Tibial artery (tissue), 4 donors: ENCODE measurements around the gene MAN1A2.
A peak's percentile ranks its signal among the peaks of the same experiment; 100 is the strongest.

Experiments
- DNase-seq, 2 donors: peaks; one replicate each; pipeline ENCODE4 v3.0.0-alpha.2; 2019
- H3K27ac ChIP-seq, 2 donors: fragments of 200-600 bp; sonication (generic) in 1 of 2; 1 replicate in 1 of 2; 2 replicates in 1 of 2; pipeline ENCODE4 v1.5.1; 2018 to 2019; ENCODE audit warnings: mild to moderate bottlenecking in 1 of 2
- H3K27me3 ChIP-seq, 2 donors: fragments of 200-600 bp; sonication (generic) in 1 of 2; one replicate each; pipeline versions ENCODE4 v1.5.1 to v1.6.0; 2016 to 2019
- H3K36me3 ChIP-seq, 3 donors: fragments of 200-600 bp; sonication (generic) in 2 of 3; one replicate each; pipeline ENCODE4 v1.5.1; 2016 to 2019; ENCODE audit warnings: mild to moderate bottlenecking in 2 of 3
- H3K4me1 ChIP-seq, 4 donors: fragments of 200-600 bp; sonication (generic) in 2 of 4; 1 replicate in 3 of 4; 2 replicates in 1 of 4; pipeline ENCODE4 v1.5.1; 2016 to 2019
- H3K4me3 ChIP-seq, 2 donors: fragments of 200-600 bp; sonication (generic) in 1 of 2; 1 replicate in 1 of 2; 2 replicates in 1 of 2; pipeline ENCODE4 v1.5.1; 2018 to 2019; ENCODE audit warnings: mild to moderate bottlenecking in 2 of 2
- H3K9me3 ChIP-seq, 3 donors: fragments of 200-600 bp; sonication (generic) in 1 of 3; one replicate each; pipeline ENCODE4 v1.5.1; 2016 to 2019
- intact Hi-C: fragments of 100-400 bp; cut with DNase I; formaldehyde crosslinking; loops from one replicate; pipeline ENCODE4 v1.15.0; 2023; ENCODE audit warnings: low total_unique reads
- TF ChIP-seq, protein P1 (sequence below), 2 experiments: fragments of 200-600 bp in 1 of 2; fragments of 450-650 bp in 1 of 2; IDR thresholded peaks; one replicate each; pipeline ENCODE4 v1.5.1; 2017 to 2019; ENCODE audit warnings: antibody characterized with exemption in 2 of 2, mild to moderate bottlenecking in 1 of 2, moderate library complexity in 1 of 2

The MAN1A2 gene

DNA sequence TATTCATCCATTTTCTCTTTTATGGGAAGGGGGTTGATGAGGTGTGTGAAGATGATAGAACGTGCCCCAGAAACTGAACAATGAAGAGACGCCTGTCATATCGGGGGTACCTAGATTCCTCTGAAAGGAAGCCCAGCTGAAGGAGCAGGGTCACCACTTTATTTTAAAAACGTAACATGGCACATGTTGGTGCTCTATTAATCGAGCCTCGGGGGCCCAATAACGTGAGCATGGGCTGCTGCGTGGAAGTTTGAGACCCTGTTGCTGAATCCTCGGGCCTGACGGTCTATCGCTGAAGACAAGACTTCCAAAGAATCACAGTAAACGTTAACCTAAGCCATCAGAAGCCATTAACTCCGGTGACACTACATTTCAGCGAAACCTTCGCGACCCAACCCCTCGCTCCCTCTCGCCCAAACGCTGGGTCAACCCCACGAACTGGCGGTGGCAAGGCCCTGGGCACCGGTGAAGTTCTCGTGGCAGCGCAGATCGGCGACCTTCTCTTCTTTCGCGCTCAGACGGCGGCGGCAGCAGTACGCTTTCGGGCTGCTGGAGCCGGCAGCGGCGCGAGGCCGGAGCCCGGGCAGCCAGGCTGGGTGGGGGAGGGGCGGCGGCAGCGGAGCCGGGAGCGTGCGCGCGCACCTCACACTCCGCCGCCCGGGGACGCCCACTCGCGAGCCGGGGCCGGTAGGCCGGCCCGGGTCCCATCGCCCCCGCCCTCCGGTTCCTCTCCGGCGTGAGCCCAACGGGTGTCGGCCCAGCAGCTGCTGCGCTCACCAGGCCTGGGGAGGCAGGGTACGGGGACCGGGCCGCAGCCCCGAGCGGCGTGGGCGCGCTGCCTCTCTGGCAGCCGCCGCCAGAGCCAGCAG, 838 bp upstream of the MAN1A2 start:
- peak; percentile 80 to 92 for DNase-seq
- Histone ChIP-seq H3K27me3 (no peaks in the 10 kb centered on the region), H3K4me3 (peak overlapping the region; percentile 71 to 93), H3K4me1 (peaks cover 0 to 51% (median 19%) of the 10 kb centered on the region in 4 donors), H3K9me3 (no peaks in the 10 kb centered on the region), H3K36me3 (no peaks in the 10 kb centered on the region), H3K27ac (peak overlapping the region; percentile 86 to 98)
- TF ChIP-seq, protein P1, sequence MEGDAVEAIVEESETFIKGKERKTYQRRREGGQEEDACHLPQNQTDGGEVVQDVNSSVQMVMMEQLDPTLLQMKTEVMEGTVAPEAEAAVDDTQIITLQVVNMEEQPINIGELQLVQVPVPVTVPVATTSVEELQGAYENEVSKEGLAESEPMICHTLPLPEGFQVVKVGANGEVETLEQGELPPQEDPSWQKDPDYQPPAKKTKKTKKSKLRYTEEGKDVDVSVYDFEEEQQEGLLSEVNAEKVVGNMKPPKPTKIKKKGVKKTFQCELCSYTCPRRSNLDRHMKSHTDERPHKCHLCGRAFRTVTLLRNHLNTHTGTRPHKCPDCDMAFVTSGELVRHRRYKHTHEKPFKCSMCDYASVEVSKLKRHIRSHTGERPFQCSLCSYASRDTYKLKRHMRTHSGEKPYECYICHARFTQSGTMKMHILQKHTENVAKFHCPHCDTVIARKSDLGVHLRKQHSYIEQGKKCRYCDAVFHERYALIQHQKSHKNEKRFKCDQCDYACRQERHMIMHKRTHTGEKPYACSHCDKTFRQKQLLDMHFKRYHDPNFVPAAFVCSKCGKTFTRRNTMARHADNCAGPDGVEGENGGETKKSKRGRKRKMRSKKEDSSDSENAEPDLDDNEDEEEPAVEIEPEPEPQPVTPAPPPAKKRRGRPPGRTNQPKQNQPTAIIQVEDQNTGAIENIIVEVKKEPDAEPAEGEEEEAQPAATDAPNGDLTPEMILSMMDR (IDR thresholded peaks at IDR 0.05) = no peak
- intact Hi-C loops = loop anchor here (5.0 to 10.0 kb wide), 2 partner anchors 241 to 558 kb away; partner anchors contain the start of genes GDAP2, TENT5C and WDR3

DNA sequence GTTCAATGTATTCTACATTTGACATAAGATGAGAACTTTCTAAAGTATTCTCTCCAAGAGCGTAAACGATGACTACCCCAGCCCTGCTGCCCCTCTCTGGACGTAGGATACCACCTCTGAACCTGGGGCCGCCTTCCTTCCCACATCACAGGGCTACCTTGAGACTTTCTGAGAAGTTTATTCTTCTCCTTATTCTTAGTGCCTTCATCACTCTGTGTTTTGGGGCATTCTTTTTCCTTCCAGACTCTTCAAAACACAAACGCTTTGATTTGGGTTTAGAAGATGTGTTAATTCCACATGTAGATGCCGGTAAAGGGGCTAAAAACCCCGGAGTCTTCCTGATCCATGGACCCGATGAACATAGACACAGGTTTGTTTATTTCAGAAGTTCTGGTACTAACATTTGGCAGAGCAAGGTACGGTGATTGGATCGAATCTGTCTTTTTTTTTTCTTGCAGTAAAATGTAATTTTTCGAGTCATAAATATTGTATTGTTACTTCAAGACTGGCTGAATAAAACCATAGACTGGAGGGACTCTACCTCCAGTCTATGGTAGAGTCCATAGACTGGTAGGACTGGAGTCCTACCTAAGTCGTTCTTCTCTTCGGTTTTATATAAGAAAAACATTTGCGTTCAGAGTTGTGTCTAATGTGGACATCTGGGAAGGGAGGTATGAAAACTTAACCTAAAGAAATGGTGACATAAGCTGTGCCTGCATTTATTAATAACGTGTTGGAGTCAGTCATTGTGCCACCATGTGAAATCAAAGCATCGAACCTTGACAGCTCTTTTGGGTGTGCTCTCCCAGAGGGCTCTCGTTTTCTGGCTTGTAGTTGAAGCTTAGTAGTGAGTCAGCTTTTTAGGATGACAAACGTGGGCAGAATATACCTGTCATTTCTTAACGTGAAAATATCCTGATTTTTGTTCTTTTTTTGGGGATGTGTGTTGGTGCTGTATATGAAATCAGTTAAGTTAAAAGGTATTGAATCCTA, 1.2 kb downstream of the MAN1A2 start:
- Histone ChIP-seq H3K27me3 (no peaks in the 10 kb centered on the region), H3K4me1 (peaks cover 0 to 59% (median 22%) of the 10 kb centered on the region in 4 donors), H3K27ac (peak overlapping the region; percentile 86 to 98), H3K9me3 (no peaks in the 10 kb centered on the region), H3K36me3 (no peaks in the 10 kb centered on the region), H3K4me3 (peak overlapping the region; percentile 71 to 93)
- DNase-seq = no peak
- TF ChIP-seq, protein P1 (IDR thresholded peaks at IDR 0.05) = no peak
- intact Hi-C loops = loop anchor here (5.0 to 10.0 kb wide), 2 partner anchors 239 to 556 kb away; partner anchors contain the start of genes GDAP2, TENT5C and WDR3

DNA sequence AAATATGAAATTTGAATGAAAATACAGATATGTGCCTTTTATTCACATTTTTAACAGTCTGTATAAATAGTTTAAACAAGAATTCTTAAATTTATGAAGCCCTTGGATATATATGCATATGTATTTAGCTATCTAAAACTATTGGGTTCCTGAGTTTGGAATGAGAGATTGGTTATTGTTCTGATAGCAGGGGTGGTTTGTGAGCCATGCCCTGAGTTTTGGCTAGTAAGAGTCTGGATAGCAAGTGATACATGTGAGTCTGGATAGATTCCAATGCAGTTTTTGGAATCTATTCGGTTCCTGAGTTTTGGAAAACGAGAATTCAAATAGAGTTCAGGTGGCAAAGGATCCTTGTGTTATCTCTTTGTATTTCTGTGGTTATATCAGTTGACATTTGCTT, 2.8 kb downstream of the MAN1A2 start:
- no peak for DNase-seq
- Histone ChIP-seq H3K27me3 (no peaks in the 10 kb centered on the region), H3K36me3 (no peaks in the 10 kb centered on the region), H3K4me3 (peak overlapping the region; percentile 71 to 93), H3K27ac (no peak overlapping the region), H3K9me3 (no peaks in the 10 kb centered on the region), H3K4me1 (peaks cover 0 to 55% (median 19%) of the 10 kb centered on the region in 4 donors)
- TF ChIP-seq, protein P1 (IDR thresholded peaks at IDR 0.05) = no peak
- intact Hi-C loops = no loop called here

DNA sequence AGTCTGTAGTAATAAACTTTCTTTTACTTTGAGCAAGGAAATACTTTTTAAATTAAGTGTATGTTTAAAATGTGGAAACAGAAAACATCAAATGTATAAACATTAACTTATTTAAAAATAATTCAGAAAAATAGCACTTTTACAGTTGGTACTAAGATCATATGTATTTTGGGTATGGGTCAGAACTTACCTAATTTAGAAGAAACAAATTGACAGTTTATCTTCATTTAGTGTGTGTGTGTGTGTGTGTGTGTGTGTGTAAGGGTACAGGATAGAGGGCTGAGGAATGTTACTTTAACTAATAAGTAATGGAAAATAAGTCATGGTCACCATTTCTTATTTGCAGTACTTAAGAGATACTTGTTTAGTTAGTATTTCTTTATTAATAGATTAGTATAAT, 3.3 kb downstream of the MAN1A2 start:
- no peaks in the 10 kb centered on the region for H3K36me3 ChIP-seq
- TF ChIP-seq, protein P1 (IDR thresholded peaks at IDR 0.05) = no peak
- no peak for DNase-seq
- intact Hi-C loops = no loop called here
- H3K27ac ChIP-seq = no peak overlapping the region
- H3K27me3 ChIP-seq = no peaks in the 10 kb centered on the region
- H3K9me3 ChIP-seq = no peaks in the 10 kb centered on the region
- H3K4me1 ChIP-seq = peaks cover 0 to 50% (median 15%) of the 10 kb centered on the region in 4 donors
- H3K4me3 ChIP-seq = peak overlapping the region; percentile 71 to 93

DNA sequence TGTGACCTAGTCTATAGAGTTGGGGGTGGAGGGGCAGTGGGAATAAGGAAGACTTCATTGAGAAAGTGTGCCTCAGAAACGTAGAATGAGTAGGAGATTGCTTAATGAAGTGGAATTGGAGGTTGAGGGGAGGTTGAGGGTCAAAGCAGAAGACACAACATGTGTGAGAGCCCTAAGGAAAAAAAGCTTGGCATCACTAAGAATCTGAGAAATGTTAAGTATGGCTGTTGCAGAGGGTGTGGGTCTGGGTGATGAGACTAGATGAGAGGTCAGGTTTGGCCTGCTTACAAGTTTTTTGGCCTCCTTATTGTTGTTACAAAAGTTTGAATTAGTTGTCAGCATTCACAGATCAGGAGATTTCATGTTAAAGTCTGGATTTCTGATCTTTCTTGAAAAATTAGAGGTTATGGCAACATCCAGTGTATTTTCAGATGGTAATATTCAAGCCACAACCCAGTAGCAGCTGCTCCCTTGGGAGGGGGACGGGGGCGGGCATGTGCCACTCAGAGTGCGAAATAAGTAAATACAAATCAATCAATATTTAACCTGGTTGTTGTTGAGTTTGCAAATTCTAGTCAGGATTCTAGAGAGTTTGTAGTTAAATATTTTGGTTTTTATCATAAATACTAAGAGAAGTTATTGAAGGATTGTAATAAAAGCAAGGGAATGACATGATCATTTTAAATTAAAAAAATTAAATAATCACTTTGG, 4.3 kb downstream of the MAN1A2 start:
- no peaks in the 10 kb centered on the region for H3K9me3 ChIP-seq
- TF ChIP-seq, protein P1 (IDR thresholded peaks at IDR 0.05) = no peak
- no peak for DNase-seq
- H3K27ac ChIP-seq = no peak overlapping the region
- no peaks in the 10 kb centered on the region for H3K27me3 ChIP-seq
- intact Hi-C loops = no loop called here
- no peak overlapping the region for H3K4me3 ChIP-seq
- H3K36me3 ChIP-seq = no peaks in the 10 kb centered on the region
- H3K4me1 ChIP-seq = peaks cover 0 to 44% (median 9%) of the 10 kb centered on the region in 4 donors
